ENCODE measurements around the gene HS1BP3. TPM values are rescaled to one million over a fixed set of nuclear protein-coding genes. Genes with fewer than 3 reads are reported as not detected.
A peak's percentile ranks its signal among the peaks of the same experiment; 100 is the strongest.

The HS1BP3 gene
- total and polyA plus RNA-seq, 9 of the 15 experiments (the other 6 are each of a cell fraction or from before 2014, with no cell fraction given) = 0.41 to 8.3 (median 5.9) TPM

- ChIA-PET POLR2A (interaction anchor here (1.1 kb wide), 1 partner anchor 203 kb away, joined by 4 read pairs; the partner anchor contains the start of gene RHOB), CTCF (ENCODE audit: low intra/inter-chr PET ratio) (interaction anchor here (0.6 to 0.9 kb wide), 2 partner anchors 14 to 697 kb away, joined by 3 to 4 read pairs; no protein-coding TSS in a partner anchor)
- Histone ChIP-seq H3K9me1 (ENCODE audit: control insufficient read depth, insufficient read depth, low read length) (no peaks in the 10 kb centered on the region), H2AFZ (ENCODE audit: low read depth, low read length) (no peak overlapping the region), H3K27me3 (ENCODE audit: control insufficient read depth in 2 of 2, insufficient read depth in 2 of 2, low read length in 2 of 2) (peaks cover 0 to 16% of the 10 kb centered on the region in 2 experiments; a peak in 2 of 5 replicates), H3K9ac (ENCODE audit: insufficient read depth in 1 of 2, low read depth in 2 of 2, low read length in 2 of 2) (peak overlapping the region in 1 of 2 experiments; percentile 95; a peak in 2 of 4 replicates), H4K20me1 (replicated peaks; ENCODE audit: control insufficient read depth, insufficient read depth, low read length) (no peaks in the 10 kb centered on the region; the same call in 1 of the 2 replicates), H3K9me3 (replicated peaks; ENCODE audit: control insufficient read depth, insufficient read depth, low read depth, low read length) (no peaks in the 10 kb centered on the region), H3K27ac (ENCODE audit: extremely low read depth, low read depth, low read length) (no peak overlapping the region), H3K4me3 (peak overlapping the region; percentile 72; the same call in 1 of the 2 replicates), H3K36me3 (ENCODE audit: control insufficient read depth, insufficient read depth, low read length) (no peaks in the 10 kb centered on the region), H3K79me2 (ENCODE audit: control insufficient read depth, insufficient read depth, low read length) (no peaks in the 10 kb centered on the region; the same call in 2 of the 3 replicates), H3K4me2 (ENCODE audit: insufficient read depth, low read length) (peak overlapping the region; percentile 73; the same call in 1 of the 2 replicates), H3K4me1 (replicated peaks in 1 of 2; ENCODE audit: control insufficient read depth in 2 of 2, insufficient read depth in 2 of 2, low read length in 2 of 2) (peaks cover 6 to 20% of the 10 kb centered on the region in 2 experiments; a peak in 3 of 5 replicates)
- no peak for DNase-seq (ENCODE audit: extremely low read depth in 1 of 4, low spot score in 3 of 4)
- FAIRE-seq = peak; percentile 46
- intact Hi-C loops (cut with micrococcal nuclease) = no loop called here
- 64% methylated on average over 7 of the region's 7 CpGs for WGBS (ENCODE audit: insufficient coverage, low coverage, missing lambda C conversion rate)
- TF ChIP-seq MAX (CRISPR knock-in tag; IDR thresholded peaks at IDR 0.05) (peak; percentile 40; the same call in 1 of the 2 replicates), TEAD1 (CRISPR knock-in tag; IDR thresholded peaks at IDR 0.05) (no peak)
- BruUV-seq (replicated peaks) = no TSS peak
- ATAC-seq = no peak
- in situ Hi-C loops (cut with MboI) = loop anchor here (25.0 kb wide), 1 partner anchor 612 kb away; no protein-coding TSS in a partner anchor
These were observed 922 bp downstream of the HS1BP3 start for GRCh38 chr2:20649976-20650375.

GRCh38 chr2:20649576-20649975, 1.3 kb downstream of the HS1BP3 start:
- Histone ChIP-seq H3K9me1 (ENCODE audit: control insufficient read depth, insufficient read depth, low read length) (no peaks in the 10 kb centered on the region), H3K36me3 (ENCODE audit: control insufficient read depth, insufficient read depth, low read length) (no peaks in the 10 kb centered on the region), H3K27ac (ENCODE audit: extremely low read depth, low read depth, low read length) (no peak overlapping the region), H3K4me2 (ENCODE audit: insufficient read depth, low read length) (peak overlapping the region; percentile 73; the same call in 1 of the 2 replicates), H3K9ac (ENCODE audit: insufficient read depth in 1 of 2, low read depth in 2 of 2, low read length in 2 of 2) (peak overlapping the region in 1 of 2 experiments; percentile 38; a peak in 1 of 4 replicates), H3K79me2 (ENCODE audit: control insufficient read depth, insufficient read depth, low read length) (no peaks in the 10 kb centered on the region; the same call in 2 of the 3 replicates), H3K9me3 (replicated peaks; ENCODE audit: control insufficient read depth, insufficient read depth, low read depth, low read length) (no peaks in the 10 kb centered on the region), H2AFZ (ENCODE audit: low read depth, low read length) (no peak overlapping the region), H3K27me3 (ENCODE audit: control insufficient read depth in 2 of 2, insufficient read depth in 2 of 2, low read length in 2 of 2) (peaks cover 0 to 15% of the 10 kb centered on the region in 2 experiments; a peak in 2 of 5 replicates), H3K4me1 (replicated peaks in 1 of 2; ENCODE audit: control insufficient read depth in 2 of 2, insufficient read depth in 2 of 2, low read length in 2 of 2) (peaks cover 6 to 20% of the 10 kb centered on the region in 2 experiments; a peak in 3 of 5 replicates), H3K4me3 (no peak overlapping the region), H4K20me1 (replicated peaks; ENCODE audit: control insufficient read depth, insufficient read depth, low read length) (no peaks in the 10 kb centered on the region; the same call in 1 of the 2 replicates)
- CTCF ChIA-PET (ENCODE audit: low intra/inter-chr PET ratio) = no interaction called here
- intact Hi-C loops (cut with micrococcal nuclease) (no loop called here), in situ Hi-C loops (cut with MboI) (no loop called here)
- FAIRE-seq = no peak
- DNase-seq (ENCODE audit: extremely low read depth in 1 of 4, low spot score in 3 of 4) = no peak
- BruUV-seq (replicated peaks) = no TSS peak
- 63% methylated on average over 10 of the region's 11 CpGs for WGBS (ENCODE audit: insufficient coverage, low coverage, missing lambda C conversion rate)
- TF ChIP-seq ZBTB33 (CRISPR knock-in tag; IDR thresholded peaks at IDR 0.05) = no peak
- no peak for TF ChIP-seq HMG20A (CRISPR knock-in tag; conservative IDR thresholded peaks at IDR 0.05)
- no peak for ATAC-seq
- POLR2A ChIA-PET = interaction anchor here (1.1 kb wide), 1 partner anchor 203 kb away, joined by 4 read pairs; the partner anchor contains the start of gene RHOB
